T-helper 2 cell (primary cell): ENCODE results near the gene ZNF77.
"Not testable (repeated sequence)": the region's sequence is repeated elsewhere in the genome, so short reads cannot be mapped to it uniquely, and the experiment has no call there.

Source experiments
- DNase-seq, 5 experiments: peaks; one replicate each; pipeline versions ENCODE4 v3.0.0 to v3.0.0-alpha.2; 2012 to 2022
- total RNA-seq, 2 donors: gene quantifications; one replicate each; lab custom pipeline; 2026; lab: John Stamatoyannopoulos, UW

The ZNF77 gene
- total RNA-seq: 2.2 to 3.7 reads per million in 2 donors

- peak; percentile 95 to 99 (median 98) for DNase-seq
Observed at GRCh38 chr19:2944775-2945574, at the start of gene ZNF77. Gene ZNF77 (minus strand): TSS chr19:2944971. CDS start chr19:2944840, 131 bp downstream.

- no peak for DNase-seq
Observed at GRCh38 chr19:2993579-2993978, 48.8 kb upstream of the ZNF77 start.

GRCh38 chr19:2992958-2993357 is 48.2 kb upstream of the ZNF77 start:
- DNase-seq: no peak

- DNase-seq: not testable (repeated sequence)
Observed at GRCh38 chr19:2992333-2992732, 47.6 kb upstream of the ZNF77 start.

- no peak for DNase-seq
Observed at GRCh38 chr19:2989236-2989946, 44.6 kb upstream of the ZNF77 start.

GRCh38 chr19:2988568-2988967 is 43.8 kb upstream of the ZNF77 start:
- DNase-seq: no peak

GRCh38 chr19:2987797-2988196 is 43.0 kb upstream of the ZNF77 start:
- DNase-seq: no peak

- DNase-seq: no peak
Observed at GRCh38 chr19:2986951-2987524, 42.3 kb upstream of the ZNF77 start.

- no peak for DNase-seq
Observed at GRCh38 chr19:2984215-2984528, 39.4 kb upstream of the ZNF77 start.

GRCh38 chr19:2983351-2984214 is 38.8 kb upstream of the ZNF77 start:
- DNase-seq: no peak

- DNase-seq: no peak
Observed at GRCh38 chr19:2982983-2983350, 38.2 kb upstream of the ZNF77 start.

GRCh38 chr19:2982561-2982960 is 37.8 kb upstream of the ZNF77 start:
- no peak for DNase-seq

GRCh38 chr19:2981898-2982297 is 37.1 kb upstream of the ZNF77 start:
- no peak for DNase-seq

- DNase-seq: no peak
Observed at GRCh38 chr19:2978772-2979171, 34.0 kb upstream of the ZNF77 start.

GRCh38 chr19:2978166-2978767 is 33.5 kb upstream of the ZNF77 start:
- no peak for DNase-seq

GRCh38 chr19:2977746-2978138 is 33.0 kb upstream of the ZNF77 start:
- DNase-seq: no peak

GRCh38 chr19:2977001-2977745 is 32.4 kb upstream of the ZNF77 start, which contains the start of gene TLE6:
Gene TLE6 (plus strand): TSS chr19:2977564. CDS start chr19:2978234, 670 bp downstream.
- DNase-seq: peak; percentile 81 to 96 (median 89)

- no peak for DNase-seq
Observed at GRCh38 chr19:2976609-2977000, 31.8 kb upstream of the ZNF77 start.

GRCh38 chr19:2974342-2975041 is 29.7 kb upstream of the ZNF77 start:
- peak in 1 of 5 experiments; percentile 17 for DNase-seq

- DNase-seq: no peak
Observed at GRCh38 chr19:2973229-2973628, 28.5 kb upstream of the ZNF77 start.
